ENCODE measurements around the gene RABGAP1L.

DNA sequence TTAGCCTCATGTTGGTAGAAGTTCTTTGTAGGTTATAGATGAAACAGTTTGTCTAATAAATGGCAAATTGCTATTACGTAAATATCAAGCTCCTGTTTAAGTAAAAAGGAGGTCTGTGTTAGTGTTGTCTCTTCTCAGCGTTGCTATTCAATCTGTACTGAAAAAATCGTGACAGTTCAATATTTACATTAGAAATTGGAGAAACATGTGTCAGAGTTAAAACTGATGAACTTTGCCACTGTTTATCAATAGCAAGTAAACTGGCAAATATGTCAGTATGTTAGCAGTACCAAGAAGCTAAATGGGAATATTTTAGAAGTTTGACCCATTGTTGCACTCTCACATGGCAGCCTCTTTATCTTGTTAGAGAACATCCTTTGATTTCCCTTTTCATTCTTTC, 506.9 kb downstream of the RABGAP1L start:
- TF ChIP-seq FOXP2 (optimal IDR thresholded peaks at IDR 0.05; ENCODE audit: control extremely low read depth, extremely low read length, insufficient read depth) (no peak), POLR2AphosphoS5 (IDR thresholded peaks at IDR 0.05; ENCODE audit: borderline replicate concordance, low read depth, low read length) (no peak), EZH2 (IDR thresholded peaks at IDR 0.05) (no peak)
